Endothelial cell of umbilical vein (primary cell): ENCODE results near the gene VAMP2. TPM values are rescaled to one million over a fixed set of nuclear protein-coding genes. Genes with fewer than 3 reads are reported as not detected.

Experiments used
- BruUV-seq: library from RNA; stranded (reverse); fragments of 400-500 nt; replicated peaks from 2 replicates; lab custom pipeline; 2021; lab: Mats Ljungman, UMichigan
- CTCF ChIA-PET: fragments of 300-600, 350-600 bp; sonication (Branson Sonifier 250); formaldehyde crosslinking; loops from one replicate; lab custom pipeline; 2021; ENCODE audit warnings: antibody characterized with exemption, inconsistent platforms; lab: Charles Lee
- POLR2A ChIA-PET: fragments of 300-600, 350-600 bp; sonication (Branson Sonifier 250); formaldehyde crosslinking; loops from one replicate; lab custom pipeline; 2021; ENCODE audit warnings: antibody characterized with exemption, inconsistent platforms; lab: Charles Lee
- DNase-seq: peaks from one replicate; pipeline ENCODE4 v3.0.0-alpha.2; 2011; ENCODE audit warnings: low read depth, low spot score
- FAIRE-seq: peaks from 2 replicates; lab custom pipeline; 2011; peaks lifted over from hg19 to GRCh38; lab: Jason Lieb, UNC
- H2AFZ ChIP-seq: 2 replicates; pipeline ENCODE4 v1.6.0; 2012; ENCODE audit warnings: low read depth, low read length, control low read depth, inconsistent platforms
- H3K27ac ChIP-seq: 2 replicates; pipeline ENCODE4 v1.5.1; 2011; ENCODE audit warnings: low read depth, mild to moderate bottlenecking, control low read depth, low read length, moderate library complexity; ENCODE audit not compliant: insufficient read depth
- H3K27me3 ChIP-seq, 2 experiments: 2 replicates each; pipeline versions ENCODE4 v1.6.0 to v1.6.1; 2011; ENCODE audit warnings: low read length in 2 of 2, mixed read lengths in 1 of 2; ENCODE audit not compliant: control insufficient read depth in 2 of 2, insufficient read depth in 2 of 2
- H3K36me3 ChIP-seq, 2 experiments: 2 replicates in 1 of 2; 3 replicates in 1 of 2; pipeline ENCODE4 v1.5.1; 2011; ENCODE audit warnings: low read length in 2 of 2, mild to moderate bottlenecking in 1 of 2, moderate library complexity in 1 of 2; ENCODE audit not compliant: control insufficient read depth in 2 of 2, insufficient read depth in 2 of 2; ENCODE audit errors: extremely low read depth in 1 of 2
- H3K4me1 ChIP-seq: 3 replicates; pipeline ENCODE4 v1.5.1; 2011; ENCODE audit warnings: mild to moderate bottlenecking, low read length; ENCODE audit not compliant: control insufficient read depth, insufficient read depth; ENCODE audit errors: extremely low read depth
- H3K4me2 ChIP-seq: 2 replicates; pipeline ENCODE4 v1.6.1; 2011; ENCODE audit warnings: low read length, control low read depth, mixed read lengths; ENCODE audit not compliant: insufficient read depth
- H3K4me3 ChIP-seq, 3 experiments: fragments of 200-600 bp in 1 of 3; sonication (generic), shearing (Covaris generic) in 1 of 3; replicated peaks in 1 of 3; 2 replicates each; pipeline ENCODE4 v1.5.1; 2011 to 2016; ENCODE audit warnings: control low read depth in 3 of 3, low read length in 3 of 3, mild to moderate bottlenecking in 2 of 3, inconsistent platforms in 1 of 3, low read depth in 1 of 3, moderate library complexity in 1 of 3; ENCODE audit not compliant: insufficient read depth in 1 of 3
- H3K79me2 ChIP-seq: 2 replicates; pipeline ENCODE4 v1.6.0; 2012; ENCODE audit warnings: low read length, inconsistent platforms; ENCODE audit not compliant: control insufficient read depth, insufficient read depth
- H3K9ac ChIP-seq: replicated peaks from 2 replicates; pipeline ENCODE3; 2011; ENCODE audit warnings: low read length, control low read depth; ENCODE audit not compliant: insufficient read depth; ENCODE audit errors: extremely low read depth
- H3K9me1 ChIP-seq: replicated peaks from 3 replicates; pipeline ENCODE4 v1.6.0; 2011; ENCODE audit warnings: mild to moderate bottlenecking, low read length; ENCODE audit not compliant: control insufficient read depth, insufficient read depth; ENCODE audit errors: extremely low read depth
- H3K9me3 ChIP-seq: replicated peaks from 2 replicates; pipeline ENCODE4 v1.5.1; 2012; ENCODE audit warnings: low read length, inconsistent platforms; ENCODE audit not compliant: control insufficient read depth, insufficient read depth
- H4K20me1 ChIP-seq: replicated peaks from 2 replicates; pipeline ENCODE3; 2011; ENCODE audit warnings: mild to moderate bottlenecking, low read length; ENCODE audit not compliant: control insufficient read depth, insufficient read depth; ENCODE audit errors: extremely low read depth
- EZH2 ChIP-seq: IDR thresholded peaks from 2 replicates; pipeline ENCODE4 v1.6.1; 2012; ENCODE audit warnings: borderline replicate concordance, low read depth, mild to moderate bottlenecking, moderate library complexity, low read length, inconsistent platforms; ENCODE audit not compliant: severe bottlenecking
- FOS ChIP-seq: IDR thresholded peaks from 2 replicates; pipeline ENCODE4 v1.6.1; 2011; ENCODE audit warnings: mild to moderate bottlenecking, low read length, moderate library complexity, borderline replicate concordance; ENCODE audit not compliant: insufficient read depth
- GATA2 ChIP-seq: IDR thresholded peaks from 2 replicates; pipeline ENCODE4 v1.7.0; 2011; ENCODE audit warnings: low read depth, mild to moderate bottlenecking, moderate library complexity, mixed read lengths, low read length; ENCODE audit not compliant: insufficient read length, insufficient read depth
- JUN ChIP-seq: IDR thresholded peaks from 2 replicates; pipeline ENCODE4 v1.6.1; 2011; ENCODE audit warnings: borderline replicate concordance, low read depth; ENCODE audit not compliant: insufficient read length, insufficient read depth
- dilution Hi-C: fragments of 300-500 bp; cut with MboI; formaldehyde crosslinking; loops from one replicate; pipeline ENCODE4 v1.15.0; 2019; ENCODE audit warnings: low sequenced_read_pairs; ENCODE audit not compliant: extremely low pct_ligation_motif_present
- intact Hi-C: fragments of 100-400 bp; cut with micrococcal nuclease; formaldehyde crosslinking; loops from one replicate; pipeline ENCODE4 v1.10.0; 2022
- polyA plus RNA-seq, 4 experiments: library from polyadenylated mRNA; depleted of rRNA in 3 of 4; stranded (reverse) in 3 of 4; unstranded in 1 of 4; fragments of >200 nt; gene quantifications; 2 replicates each; pipeline versions ENCODE4 v1.2.1 to v1.2.3, GENCODE V29; 2011 to 2012; ENCODE audit warnings: missing spikeins in 1 of 4
- total RNA-seq: library from RNA; stranded (reverse); gene quantifications from 2 replicates; pipeline ENCODE4 v1.2.3, GENCODE V29; 2021
- TF ChIP-seq, protein P1 (sequence below), 2 donors: IDR thresholded peaks; 1 replicate in 1 of 2; 2 replicates in 1 of 2; pipeline ENCODE4 v1.5.1; 2011; ENCODE audit warnings: low read length in 2 of 2, mild to moderate bottlenecking in 2 of 2, moderate library complexity in 2 of 2, control low read depth in 1 of 2, inconsistent platforms in 1 of 2, low read depth in 1 of 2; ENCODE audit not compliant: insufficient read depth in 1 of 2; ENCODE audit errors: extremely low read depth in 1 of 2

Gene VAMP2
- total and polyA plus RNA-seq, 2 donors (not counting 3 experiments of a cell fraction or from before 2014, with no cell fraction given): 35.9 to 38.0 TPM

DNA sequence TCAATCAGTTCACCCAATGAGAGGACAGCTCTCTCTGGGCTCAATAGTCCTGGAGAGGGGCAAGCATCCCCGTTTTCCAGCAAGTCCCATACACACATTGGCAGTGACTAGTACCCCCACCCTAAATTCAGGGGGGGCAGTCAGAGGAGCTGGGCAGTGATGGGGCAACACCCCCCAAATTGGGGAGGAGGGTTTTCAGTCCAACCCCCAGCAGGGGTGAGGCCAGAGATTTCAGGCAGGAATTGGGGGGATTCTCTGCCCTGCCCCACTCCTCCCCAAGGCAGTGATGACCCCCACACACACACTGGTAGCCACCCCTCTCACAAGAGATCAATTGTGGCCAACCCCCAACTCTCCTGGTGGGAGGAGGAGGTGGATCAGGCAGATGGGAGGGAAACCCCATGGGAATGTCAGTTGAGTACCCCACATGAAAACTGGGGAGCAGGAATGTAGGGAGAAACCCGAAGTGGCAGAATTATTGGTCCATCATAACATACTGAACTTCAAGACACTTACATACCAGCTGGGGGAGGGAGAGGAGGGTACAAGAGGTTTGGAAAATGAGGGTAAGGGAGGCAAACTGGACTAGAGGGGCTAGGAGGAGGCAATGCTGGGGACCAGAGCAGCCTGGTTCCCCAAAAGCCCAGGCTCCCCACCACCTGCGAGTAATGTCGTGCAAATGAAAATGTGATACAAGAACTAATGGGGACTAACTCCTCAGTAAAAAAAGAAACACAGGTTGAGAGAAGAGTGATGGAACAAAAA is 3.1 kb downstream of the VAMP2 start:
- H3K4me3 ChIP-seq: no peak overlapping the region
- ChIA-PET POLR2A (interaction anchor here (2.2 kb wide), 1 partner anchor 14 kb away, joined by 8 read pairs; no protein-coding TSS in a partner anchor), CTCF (interaction anchor here (0.8 to 6.3 kb wide), 6 partner anchors 14 to 99 kb away, joined by 3 to 72 read pairs (median 4); no protein-coding TSS in a partner anchor)
- H3K27ac ChIP-seq: no peak overlapping the region
- DNase-seq (no peak), FAIRE-seq (no peak)
- H3K36me3 ChIP-seq: peaks cover 2 to 7% of the 10 kb centered on the region in 2 experiments
- H3K4me2 ChIP-seq: no peak overlapping the region
- peaks cover 37% of the 10 kb centered on the region for H3K4me1 ChIP-seq
- no peaks in the 10 kb centered on the region for H4K20me1 ChIP-seq
- no peaks in the 10 kb centered on the region for H3K27me3 ChIP-seq
- H3K9ac ChIP-seq: no peak overlapping the region
- BruUV-seq: no TSS peak
- H2AFZ ChIP-seq: no peak overlapping the region
- no peaks in the 10 kb centered on the region for H3K9me3 ChIP-seq
- H3K9me1 ChIP-seq: no peaks in the 10 kb centered on the region
- intact Hi-C loops (loop anchor here (2.0 kb wide), 1 partner anchor 39 kb away; no protein-coding TSS in a partner anchor), dilution Hi-C loops (no loop called here)
- peaks cover 20% of the 10 kb centered on the region for H3K79me2 ChIP-seq
- TF ChIP-seq, protein P1, sequence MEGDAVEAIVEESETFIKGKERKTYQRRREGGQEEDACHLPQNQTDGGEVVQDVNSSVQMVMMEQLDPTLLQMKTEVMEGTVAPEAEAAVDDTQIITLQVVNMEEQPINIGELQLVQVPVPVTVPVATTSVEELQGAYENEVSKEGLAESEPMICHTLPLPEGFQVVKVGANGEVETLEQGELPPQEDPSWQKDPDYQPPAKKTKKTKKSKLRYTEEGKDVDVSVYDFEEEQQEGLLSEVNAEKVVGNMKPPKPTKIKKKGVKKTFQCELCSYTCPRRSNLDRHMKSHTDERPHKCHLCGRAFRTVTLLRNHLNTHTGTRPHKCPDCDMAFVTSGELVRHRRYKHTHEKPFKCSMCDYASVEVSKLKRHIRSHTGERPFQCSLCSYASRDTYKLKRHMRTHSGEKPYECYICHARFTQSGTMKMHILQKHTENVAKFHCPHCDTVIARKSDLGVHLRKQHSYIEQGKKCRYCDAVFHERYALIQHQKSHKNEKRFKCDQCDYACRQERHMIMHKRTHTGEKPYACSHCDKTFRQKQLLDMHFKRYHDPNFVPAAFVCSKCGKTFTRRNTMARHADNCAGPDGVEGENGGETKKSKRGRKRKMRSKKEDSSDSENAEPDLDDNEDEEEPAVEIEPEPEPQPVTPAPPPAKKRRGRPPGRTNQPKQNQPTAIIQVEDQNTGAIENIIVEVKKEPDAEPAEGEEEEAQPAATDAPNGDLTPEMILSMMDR (IDR thresholded peaks at IDR 0.05; ENCODE audit: extremely low read depth in 1 of 2, insufficient read depth in 1 of 2, low read depth in 1 of 2, low read length in 2 of 2): no peak
- TF ChIP-seq JUN: no peak
- TF ChIP-seq GATA2: no peak
- no peak for TF ChIP-seq EZH2
- no peak for TF ChIP-seq FOS
